Measurements from ENCODE around the gene GMIP. TPM values are rescaled to one million over a fixed set of nuclear protein-coding genes. Genes with fewer than 3 reads are reported as not detected.

Gene GMIP
- total and polyA plus RNA-seq, 2 experiments from 2014 or later = 5.1 to 22.1 TPM

- Histone ChIP-seq H3F3A (replicated peaks; ENCODE audit: low read depth) (0 out of 2 replicates have a peak, but pooled peaks cover 3% of the 10 kb centered on the region), H3K27me3 (ENCODE audit: insufficient read depth) (peaks cover 7% of the 10 kb centered on the region; the same call in 1 of the 2 replicates), H3K4me1 (ENCODE audit: insufficient read depth) (no peaks in the 10 kb centered on the region; the same call in 1 of the 2 replicates), H3K4me3 (no peak overlapping the region), H3K4me2 (no peak overlapping the region), H3K36me3 (ENCODE audit: insufficient read depth) (no peaks in the 10 kb centered on the region), H3K9me2 (ENCODE audit: insufficient read depth) (no peaks in the 10 kb centered on the region), H3K79me2 (replicated peaks; ENCODE audit: insufficient read depth) (no peaks in the 10 kb centered on the region), H4K20me1 (replicated peaks; ENCODE audit: insufficient read depth) (no peaks in the 10 kb centered on the region), H2AFZ (no peak overlapping the region), H3K27ac (ENCODE audit: low read depth) (no peak overlapping the region)
- Mint-ChIP-seq H3K27me3 (ENCODE audit: insufficient read depth, low read depth, poor library complexity) (peaks cover 22% of the 10 kb centered on the region), H3K9me3 (no peaks in the 10 kb centered on the region; the same call in 2 of the 3 replicates), H3K36me3 (ENCODE audit: low read depth) (no peaks in the 10 kb centered on the region; the same call in 2 of the 3 replicates), H3K4me3 (no peak overlapping the region), H3K27ac (no peak overlapping the region), H3K4me1 (peaks cover 9% of the 10 kb centered on the region; the same call in 2 of the 3 replicates)
- no peak for DNase-seq (ENCODE audit: low spot score)
- TF ChIP-seq NANOG (IDR thresholded peaks at IDR 0.05; ENCODE audit: borderline replicate concordance) = no peak
- TF ChIP-seq ZNF462 (CRISPR knock-in tag; IDR thresholded peaks at IDR 0.05) = no peak
- TF ChIP-seq EZH2 (IDR thresholded peaks at IDR 0.05; ENCODE audit: low read depth, unreplicated experiment) = no peak
- no peak for TF ChIP-seq ZNF331 (CRISPR knock-in tag; IDR thresholded peaks at IDR 0.05; ENCODE audit: low read depth)
- TF ChIP-seq REST (IDR thresholded peaks at IDR 0.05; ENCODE audit: unreplicated experiment) = no peak
- no peak for TF ChIP-seq EZH2phosphoT487 (IDR thresholded peaks at IDR 0.05; ENCODE audit: unreplicated experiment)
- no peak for TF ChIP-seq CTCF (conservative IDR thresholded peaks at IDR 0.05; ENCODE audit: low read depth in 2 of 2)
- TF ChIP-seq CREB1 (CRISPR knock-in tag; IDR thresholded peaks at IDR 0.05; ENCODE audit: low read depth) = no peak
- no peak for TF ChIP-seq JUNB (IDR thresholded peaks at IDR 0.05; ENCODE audit: unreplicated experiment)
- no peak for TF ChIP-seq STAT1 (IDR thresholded peaks at IDR 0.05; ENCODE audit: unreplicated experiment)
- no peak for TF ChIP-seq ETS1 (IDR thresholded peaks at IDR 0.05)
- TF ChIP-seq ZNF114 (CRISPR knock-in tag; IDR thresholded peaks at IDR 0.05) = no peak
- ATAC-seq = no peak
These were observed 28.4 kb downstream of the GMIP start for GRCh38 chr19:19615086-19615485.

All from GM23338 (cell line).